Measurements from ENCODE around the gene DNAH5.

The DNAH5 gene

DNA sequence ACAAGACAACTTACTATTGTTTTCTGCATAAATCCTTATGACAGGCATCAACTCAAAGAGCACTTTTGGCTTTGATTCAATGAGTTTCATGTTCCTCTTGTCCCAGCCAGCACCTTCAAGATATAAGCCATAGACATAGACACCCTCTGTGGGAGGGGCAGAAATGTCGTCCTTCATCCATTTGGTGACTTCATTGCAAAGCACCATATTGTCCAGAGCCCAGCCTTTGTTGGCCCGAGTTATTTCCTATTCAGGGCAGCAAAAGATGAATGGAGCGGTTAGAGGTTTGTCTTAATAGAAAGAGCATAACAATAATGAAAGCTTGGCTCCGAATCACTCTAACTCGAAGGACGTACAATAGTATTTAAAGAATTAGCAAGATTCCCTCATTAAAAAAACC lies 243.9 kb downstream of the DNAH5 start:
- DNase-seq = no peak

DNA sequence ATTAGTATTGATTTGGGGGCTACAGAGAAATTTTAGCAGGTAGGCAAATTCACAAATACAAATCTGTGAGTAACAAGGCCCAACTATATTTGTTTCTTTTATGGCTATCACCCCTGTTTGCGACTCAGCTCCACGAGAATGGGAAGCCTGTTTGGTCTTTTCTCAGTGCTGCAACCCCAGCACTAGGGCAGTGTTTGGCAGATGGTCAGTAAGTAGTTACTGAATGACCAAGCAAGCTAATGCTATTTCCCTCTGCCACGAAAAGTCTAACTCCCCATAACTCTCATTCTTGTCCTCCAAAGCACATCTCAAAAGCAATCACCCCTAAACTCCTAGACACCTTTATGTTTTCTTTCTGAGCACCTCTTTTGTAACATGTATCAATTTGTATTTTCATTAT lies 245.6 kb downstream of the DNAH5 start:
- no peak for DNase-seq

DNA sequence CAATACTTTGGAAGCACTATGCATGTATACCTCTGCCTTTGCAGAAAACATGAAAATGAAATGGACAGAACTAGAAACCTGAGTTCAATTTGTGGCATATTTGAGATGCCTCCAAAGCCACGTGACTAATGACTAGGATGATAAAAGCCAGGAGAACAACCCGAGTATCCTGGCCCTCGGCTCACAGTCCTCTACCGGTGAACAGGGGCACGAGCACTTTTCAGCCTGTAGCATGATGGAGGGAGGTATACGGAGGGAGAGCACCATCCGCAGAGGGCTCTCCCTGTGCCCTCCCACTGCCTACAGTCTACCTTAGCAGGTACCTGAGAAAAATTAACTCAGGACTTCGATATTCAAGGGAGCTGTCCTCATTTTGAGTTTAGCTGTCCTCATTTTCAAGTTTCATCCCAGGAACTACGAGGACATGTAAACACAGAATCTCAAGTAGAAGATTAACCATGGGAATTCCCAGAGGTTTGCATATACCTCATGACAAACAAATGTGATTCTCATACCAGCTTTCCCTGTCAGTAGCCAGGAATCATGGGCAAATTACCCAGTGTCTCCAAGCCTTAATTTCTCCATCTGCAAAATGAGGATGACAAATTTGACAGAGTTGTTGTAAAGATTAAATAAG lies 249.3 kb downstream of the DNAH5 start:
- no peak for DNase-seq

DNA sequence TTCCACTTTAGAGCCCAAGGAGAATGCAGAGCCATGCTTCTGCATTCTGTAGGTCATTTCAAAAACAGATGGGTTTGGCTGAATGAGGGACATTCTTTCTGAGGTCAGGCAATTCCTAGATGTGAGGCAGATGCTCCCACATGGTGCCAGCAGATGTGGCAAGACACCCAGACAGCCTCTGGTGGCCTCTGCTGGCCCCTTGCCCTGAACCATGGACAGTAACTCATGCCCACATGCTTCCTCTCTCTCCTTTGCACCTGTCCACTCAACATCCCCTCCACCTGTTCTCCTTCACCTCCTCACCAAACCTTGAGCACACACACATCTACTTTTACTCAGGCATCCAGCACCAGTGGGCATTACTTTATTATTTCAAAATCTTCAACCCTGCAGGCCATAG lies 252.3 kb downstream of the DNAH5 start:
- no peak for DNase-seq

DNA sequence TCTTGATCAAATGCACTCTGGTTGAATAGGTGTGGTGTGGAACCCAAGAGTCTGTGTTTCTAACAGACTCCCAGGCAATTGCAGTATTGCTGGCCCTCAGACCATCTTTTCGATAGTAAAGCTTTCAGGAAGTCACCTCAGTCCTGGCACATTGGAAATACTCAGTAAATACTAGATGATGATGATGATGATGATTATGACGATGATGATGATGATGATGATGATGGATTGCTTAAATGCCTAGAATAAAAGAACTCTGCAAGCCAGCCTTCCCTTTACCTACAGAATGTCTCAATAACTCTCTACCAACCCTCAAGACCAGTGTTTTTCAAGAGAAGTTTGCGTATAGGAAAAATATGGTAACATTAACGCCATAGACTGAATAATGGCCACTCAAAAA lies 268.0 kb downstream of the DNAH5 start:
- DNase-seq = no peak

DNA sequence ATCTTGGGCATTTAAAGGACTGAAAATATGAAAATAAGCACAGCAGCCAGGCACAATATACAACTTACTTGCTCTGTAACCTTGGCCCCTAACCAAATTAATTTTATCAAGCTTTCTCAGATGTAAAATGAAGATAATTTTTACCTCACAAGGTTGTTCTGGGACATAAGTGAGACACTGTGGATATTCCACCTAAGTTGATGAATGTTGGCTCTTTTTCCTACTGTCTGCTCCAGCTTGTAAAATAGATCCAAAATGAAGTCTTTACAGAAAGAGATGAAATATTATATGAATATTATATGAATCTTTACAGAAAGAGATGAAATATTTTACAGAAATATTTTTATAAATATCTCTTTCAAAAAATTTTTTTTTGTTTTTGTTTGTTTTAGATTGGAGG lies 270.1 kb downstream of the DNAH5 start:
- no peak for DNase-seq

DNA sequence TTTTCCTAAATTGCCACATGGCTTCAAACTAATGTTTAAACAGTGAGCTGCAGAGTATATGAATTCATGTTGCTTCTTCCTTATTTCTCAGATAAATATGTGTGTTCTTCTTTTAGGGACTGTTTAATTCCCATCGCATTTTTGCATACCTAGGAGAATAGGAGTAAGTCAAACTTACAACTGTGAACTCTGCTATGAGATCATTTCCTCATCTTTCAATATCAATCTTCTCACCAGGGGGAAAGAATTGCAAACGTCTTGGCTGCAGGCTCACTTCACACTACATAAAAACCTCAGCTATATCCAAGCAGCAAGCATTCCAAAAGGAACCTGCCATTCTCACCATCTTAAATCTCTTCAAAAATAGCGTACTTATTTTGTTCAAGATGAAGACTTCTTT lies 271.0 kb downstream of the DNAH5 start:
- no peak for DNase-seq

DNA sequence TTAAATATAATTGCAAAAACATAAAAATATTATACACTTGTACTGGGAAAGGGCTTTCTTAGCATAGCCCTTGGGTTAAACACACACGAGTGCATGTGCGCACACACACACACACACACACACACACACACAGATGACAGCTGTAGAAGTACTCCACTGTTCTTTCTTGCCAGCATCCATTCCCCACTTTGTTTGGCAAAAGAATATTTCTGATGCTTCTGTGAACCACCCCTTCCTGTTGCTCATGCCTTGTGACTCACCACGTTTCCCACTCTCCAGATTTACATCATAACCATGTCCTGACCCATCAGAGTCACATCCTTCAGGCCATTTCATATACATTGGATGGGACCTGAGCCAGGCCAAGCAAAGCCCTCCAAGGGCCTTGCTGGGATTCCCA lies 280.1 kb downstream of the DNAH5 start:
- DNase-seq = no peak

DNA sequence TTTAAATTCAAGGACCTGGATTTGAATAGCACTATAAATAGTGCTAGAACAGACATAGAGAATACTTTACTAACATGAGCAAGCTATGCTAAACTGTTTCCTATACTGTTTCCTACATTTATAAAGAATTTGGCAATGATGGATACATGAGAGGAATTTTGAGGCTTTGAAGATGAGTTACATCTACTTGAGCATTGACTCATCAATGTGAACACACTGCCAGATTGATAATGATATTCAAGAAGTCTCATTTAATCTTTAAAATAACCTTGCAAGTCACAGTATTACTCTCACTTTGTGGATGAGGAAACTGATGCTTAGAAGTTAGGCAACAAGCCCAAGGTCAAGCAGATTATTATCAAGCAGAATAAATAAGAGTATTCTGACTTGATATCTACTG lies 281.9 kb downstream of the DNAH5 start:
- no peak for DNase-seq

DNA sequence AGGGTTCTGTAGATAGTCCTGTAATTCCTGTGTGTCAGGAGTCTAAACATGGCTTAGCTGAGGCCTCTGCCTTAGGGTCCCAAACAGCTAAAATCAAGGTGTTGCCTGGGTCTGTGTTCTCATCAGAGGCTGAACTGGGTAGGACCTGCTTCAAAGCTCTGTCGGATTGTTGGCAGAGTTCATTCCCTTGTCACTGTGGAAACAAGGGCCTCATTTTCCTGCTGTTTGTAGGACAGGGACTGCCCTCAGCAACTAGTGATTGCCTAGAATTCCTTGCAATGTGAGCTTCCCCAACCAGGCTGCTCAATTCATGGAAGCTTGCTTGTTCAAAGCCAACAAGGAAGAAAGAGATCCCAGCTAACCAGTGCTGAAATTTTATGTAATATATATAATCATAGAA lies 283.2 kb downstream of the DNAH5 start:
- no peak for DNase-seq

DNA sequence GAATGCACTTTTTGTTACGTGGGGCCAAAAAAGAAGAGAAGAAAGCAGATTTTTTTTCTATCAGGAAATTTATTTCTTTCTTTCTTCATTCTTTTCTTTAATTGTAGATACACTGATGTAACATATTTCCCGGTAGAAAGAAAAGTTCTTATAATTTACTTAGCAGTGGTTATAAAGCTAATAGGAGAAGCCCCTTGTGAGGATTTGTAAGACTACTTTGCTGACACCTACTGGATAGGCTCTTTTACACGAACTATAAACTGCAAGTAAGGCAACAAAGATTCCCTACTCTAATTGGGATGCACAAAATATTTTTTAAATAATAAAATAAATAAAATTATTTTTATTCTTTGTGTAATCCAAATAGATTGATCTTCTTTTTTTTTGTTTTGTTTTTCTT lies 284.4 kb downstream of the DNAH5 start:
- no peak for DNase-seq

DNA sequence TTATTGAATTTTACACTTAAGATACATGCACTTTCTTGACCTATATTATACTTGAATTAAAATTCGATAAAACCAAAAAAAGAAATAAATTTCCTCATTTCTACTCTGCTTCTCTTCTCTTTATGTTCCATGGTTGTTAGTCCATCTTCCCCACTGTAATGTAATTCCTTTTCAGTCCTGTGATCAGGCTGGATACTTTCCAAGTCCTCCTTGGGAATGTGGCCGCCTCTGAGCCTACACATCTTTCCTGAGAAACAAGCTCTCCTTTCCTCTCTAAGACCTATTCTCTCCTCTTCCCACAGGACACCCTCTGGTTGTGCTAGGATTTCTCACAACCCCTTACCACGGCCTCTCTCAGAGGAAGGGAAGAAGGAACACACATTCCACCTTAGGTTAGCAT lies 285.1 kb downstream of the DNAH5 start:
- no peak for DNase-seq

DNA sequence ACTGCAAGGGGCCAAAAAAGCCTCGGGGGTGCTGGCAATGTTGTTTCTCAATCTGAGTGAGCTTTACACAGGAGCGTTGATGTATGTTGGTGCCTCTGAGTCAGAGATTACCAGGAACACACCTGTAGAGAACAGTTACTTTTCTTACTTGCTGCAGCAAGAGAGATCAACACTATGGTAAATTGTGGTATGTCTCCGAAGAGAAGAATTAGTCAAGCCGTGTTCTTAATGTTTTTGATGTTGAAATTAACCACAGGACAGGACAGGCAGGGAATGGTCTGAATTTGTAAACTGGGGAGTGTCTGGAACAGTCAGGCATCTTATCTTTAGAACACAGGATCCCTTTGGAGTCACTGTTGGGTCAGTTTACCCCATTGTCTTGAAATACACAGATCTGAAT lies 285.7 kb downstream of the DNAH5 start:
- DNase-seq = no peak

DNA sequence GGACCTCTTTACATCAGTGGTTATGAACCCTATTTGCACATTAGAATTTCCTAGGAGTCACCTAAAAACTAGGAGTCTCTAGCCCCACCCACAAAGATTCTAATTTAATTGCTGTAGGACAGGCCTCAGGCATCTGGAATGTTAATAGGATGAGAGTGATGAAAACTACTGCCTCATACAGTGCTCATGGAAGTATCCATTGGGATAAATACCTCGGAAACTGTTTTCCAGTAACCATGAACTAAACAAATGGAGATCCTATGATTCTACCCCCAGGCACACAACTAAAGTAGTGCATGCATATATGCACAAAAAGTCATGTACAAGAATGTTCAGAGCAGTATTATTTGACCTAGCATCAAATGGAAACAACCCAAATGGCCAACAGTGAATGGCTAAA lies 286.3 kb downstream of the DNAH5 start:
- DNase-seq = no peak

DNA sequence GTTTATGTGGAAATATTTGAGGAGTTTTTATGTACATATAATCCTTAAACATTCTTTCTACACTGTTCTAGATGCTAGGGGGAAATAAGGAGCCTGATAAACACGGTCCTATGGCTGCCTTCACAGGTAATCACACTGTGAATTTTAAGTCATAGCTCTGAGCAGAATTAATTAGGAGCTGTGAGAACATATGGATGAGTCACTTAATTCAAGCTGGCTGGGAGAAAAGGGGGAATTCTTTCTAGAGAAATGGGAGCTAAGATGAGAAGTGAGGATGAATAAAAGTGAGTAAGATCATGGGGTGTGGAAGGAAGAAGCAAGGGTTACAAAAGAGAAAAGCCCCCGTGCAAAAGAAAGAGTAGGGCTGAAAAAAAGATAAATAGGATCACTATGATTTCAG lies 290.8 kb downstream of the DNAH5 start:
- DNase-seq = no peak

DNA sequence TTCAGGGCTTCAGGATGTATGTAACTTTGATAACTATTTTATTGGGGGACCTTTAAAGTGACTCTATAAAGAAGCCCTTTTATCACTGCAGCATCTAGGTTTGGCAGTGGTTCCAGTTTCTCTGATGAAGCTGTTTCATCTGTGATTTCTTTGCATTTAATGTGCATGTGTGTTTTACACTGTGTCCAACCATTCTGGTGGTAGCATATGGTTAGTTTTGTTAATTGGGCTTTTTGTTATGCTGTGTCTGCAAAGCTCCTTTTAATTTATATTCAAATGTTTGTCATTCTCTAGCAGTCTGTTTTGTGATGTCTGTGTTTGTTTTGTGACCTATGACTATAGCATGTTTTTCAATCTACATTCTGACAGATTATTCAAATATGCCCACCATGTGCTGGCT lies 294.8 kb downstream of the DNAH5 start:
- DNase-seq = no peak

DNA sequence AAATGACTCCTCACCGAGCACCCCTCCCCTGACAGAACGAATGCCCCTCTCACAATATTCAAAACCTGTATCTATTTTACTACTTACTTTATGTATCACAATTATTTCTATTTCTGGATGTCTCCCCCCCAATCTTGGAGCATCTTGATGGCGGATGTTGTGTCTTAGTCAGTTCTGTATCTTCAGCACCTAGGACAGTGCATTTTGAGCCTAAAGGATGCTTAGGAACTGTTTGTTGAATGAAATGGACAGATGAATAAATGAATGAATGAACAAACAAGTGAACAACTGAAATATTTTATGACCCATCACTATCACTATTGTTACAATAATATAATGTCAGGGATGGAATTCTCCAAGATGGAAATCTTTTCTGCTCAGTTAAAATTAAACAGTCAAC lies 295.7 kb downstream of the DNAH5 start:
- DNase-seq = no peak

DNA sequence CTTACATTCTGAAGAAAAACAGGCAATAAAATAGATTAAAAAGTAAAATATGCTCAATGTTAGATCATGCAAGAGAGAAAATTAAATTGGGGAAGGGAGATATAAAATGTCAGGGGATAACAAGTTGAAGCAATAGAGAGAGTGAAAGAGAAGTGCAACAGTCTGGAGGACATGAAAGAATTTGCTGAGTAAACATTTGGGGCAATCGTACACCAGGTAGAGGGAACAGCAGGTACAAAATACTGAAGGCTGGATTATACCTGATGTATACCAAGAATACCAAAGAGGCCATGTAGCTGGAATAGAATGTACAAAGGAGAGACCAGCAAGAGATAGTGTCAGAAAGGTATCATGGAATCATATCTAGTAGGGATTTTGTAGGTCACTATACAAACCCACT lies 300.8 kb downstream of the DNAH5 start:
- DNase-seq = no peak

DNA sequence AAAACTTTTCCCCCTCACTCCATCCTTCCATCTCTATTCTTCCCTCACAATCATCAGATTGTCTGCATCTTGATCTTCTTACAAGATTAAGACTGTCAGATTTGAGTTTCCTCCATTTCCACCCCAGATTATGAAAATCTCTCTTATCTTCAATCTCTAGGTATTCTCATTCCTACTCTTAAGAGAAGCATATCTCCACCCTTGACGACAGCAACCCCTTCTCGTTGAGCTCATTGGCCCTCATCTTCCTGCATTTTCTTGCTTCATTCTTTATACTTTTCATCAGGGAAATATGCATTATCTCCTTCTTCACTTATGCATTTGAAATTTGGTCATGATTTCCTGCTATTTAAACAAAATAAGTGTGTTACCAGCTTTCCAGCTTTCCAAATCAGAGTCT lies 301.3 kb downstream of the DNAH5 start:
- DNase-seq = no peak
